Endothelial cell of umbilical vein (primary cell): ENCODE data around the gene SMIM7. TPM values are rescaled to one million over a fixed set of nuclear protein-coding genes. Genes with fewer than 3 reads are reported as not detected.

Source experiments
- BruUV-seq: library from RNA; stranded (reverse); fragments of 400-500 nt; replicated peaks from 2 replicates; lab custom pipeline; 2021; lab: Mats Ljungman, UMichigan
- CTCF ChIA-PET: fragments of 300-600, 350-600 bp; sonication (Branson Sonifier 250); formaldehyde crosslinking; loops from one replicate; lab custom pipeline; 2021; ENCODE audit warnings: antibody characterized with exemption, inconsistent platforms; lab: Charles Lee
- POLR2A ChIA-PET: fragments of 300-600, 350-600 bp; sonication (Branson Sonifier 250); formaldehyde crosslinking; loops from one replicate; lab custom pipeline; 2021; ENCODE audit warnings: antibody characterized with exemption, inconsistent platforms; lab: Charles Lee
- DNase-seq: peaks from one replicate; pipeline ENCODE4 v3.0.0-alpha.2; 2011; ENCODE audit warnings: low read depth, low spot score
- FAIRE-seq: peaks from 2 replicates; lab custom pipeline; 2011; peaks lifted over from hg19 to GRCh38; lab: Jason Lieb, UNC
- H2AFZ ChIP-seq: 2 replicates; pipeline ENCODE4 v1.6.0; 2012; ENCODE audit warnings: low read depth, low read length, control low read depth, inconsistent platforms
- H3K27ac ChIP-seq: 2 replicates; pipeline ENCODE4 v1.5.1; 2011; ENCODE audit warnings: low read depth, mild to moderate bottlenecking, control low read depth, low read length, moderate library complexity; ENCODE audit not compliant: insufficient read depth
- H3K27me3 ChIP-seq, 2 experiments: 2 replicates each; pipeline versions ENCODE4 v1.6.0 to v1.6.1; 2011; ENCODE audit warnings: low read length in 2 of 2, mixed read lengths in 1 of 2; ENCODE audit not compliant: control insufficient read depth in 2 of 2, insufficient read depth in 2 of 2
- H3K36me3 ChIP-seq, 2 experiments: 2 replicates in 1 of 2; 3 replicates in 1 of 2; pipeline ENCODE4 v1.5.1; 2011; ENCODE audit warnings: low read length in 2 of 2, mild to moderate bottlenecking in 1 of 2, moderate library complexity in 1 of 2; ENCODE audit not compliant: control insufficient read depth in 2 of 2, insufficient read depth in 2 of 2; ENCODE audit errors: extremely low read depth in 1 of 2
- H3K4me1 ChIP-seq: 3 replicates; pipeline ENCODE4 v1.5.1; 2011; ENCODE audit warnings: mild to moderate bottlenecking, low read length; ENCODE audit not compliant: control insufficient read depth, insufficient read depth; ENCODE audit errors: extremely low read depth
- H3K4me2 ChIP-seq: 2 replicates; pipeline ENCODE4 v1.6.1; 2011; ENCODE audit warnings: low read length, control low read depth, mixed read lengths; ENCODE audit not compliant: insufficient read depth
- H3K4me3 ChIP-seq, 3 experiments: fragments of 200-600 bp in 1 of 3; sonication (generic), shearing (Covaris generic) in 1 of 3; replicated peaks in 1 of 3; 2 replicates each; pipeline ENCODE4 v1.5.1; 2011 to 2016; ENCODE audit warnings: control low read depth in 3 of 3, low read length in 3 of 3, mild to moderate bottlenecking in 2 of 3, inconsistent platforms in 1 of 3, low read depth in 1 of 3, moderate library complexity in 1 of 3; ENCODE audit not compliant: insufficient read depth in 1 of 3
- H3K79me2 ChIP-seq: 2 replicates; pipeline ENCODE4 v1.6.0; 2012; ENCODE audit warnings: low read length, inconsistent platforms; ENCODE audit not compliant: control insufficient read depth, insufficient read depth
- H3K9ac ChIP-seq: replicated peaks from 2 replicates; pipeline ENCODE3; 2011; ENCODE audit warnings: low read length, control low read depth; ENCODE audit not compliant: insufficient read depth; ENCODE audit errors: extremely low read depth
- H3K9me1 ChIP-seq: replicated peaks from 3 replicates; pipeline ENCODE4 v1.6.0; 2011; ENCODE audit warnings: mild to moderate bottlenecking, low read length; ENCODE audit not compliant: control insufficient read depth, insufficient read depth; ENCODE audit errors: extremely low read depth
- H3K9me3 ChIP-seq: replicated peaks from 2 replicates; pipeline ENCODE4 v1.5.1; 2012; ENCODE audit warnings: low read length, inconsistent platforms; ENCODE audit not compliant: control insufficient read depth, insufficient read depth
- H4K20me1 ChIP-seq: replicated peaks from 2 replicates; pipeline ENCODE3; 2011; ENCODE audit warnings: mild to moderate bottlenecking, low read length; ENCODE audit not compliant: control insufficient read depth, insufficient read depth; ENCODE audit errors: extremely low read depth
- EZH2 ChIP-seq: IDR thresholded peaks from 2 replicates; pipeline ENCODE4 v1.6.1; 2012; ENCODE audit warnings: borderline replicate concordance, low read depth, mild to moderate bottlenecking, moderate library complexity, low read length, inconsistent platforms; ENCODE audit not compliant: severe bottlenecking
- FOS ChIP-seq: IDR thresholded peaks from 2 replicates; pipeline ENCODE4 v1.6.1; 2011; ENCODE audit warnings: mild to moderate bottlenecking, low read length, moderate library complexity, borderline replicate concordance; ENCODE audit not compliant: insufficient read depth
- GATA2 ChIP-seq: IDR thresholded peaks from 2 replicates; pipeline ENCODE4 v1.7.0; 2011; ENCODE audit warnings: low read depth, mild to moderate bottlenecking, moderate library complexity, mixed read lengths, low read length; ENCODE audit not compliant: insufficient read length, insufficient read depth
- JUN ChIP-seq: IDR thresholded peaks from 2 replicates; pipeline ENCODE4 v1.6.1; 2011; ENCODE audit warnings: borderline replicate concordance, low read depth; ENCODE audit not compliant: insufficient read length, insufficient read depth
- MYC ChIP-seq: IDR thresholded peaks from one replicate; pipeline ENCODE4 v1.6.1; 2011; ENCODE audit warnings: mild to moderate bottlenecking, low read depth, low read length
- POLR2A ChIP-seq: IDR thresholded peaks from 2 replicates; pipeline ENCODE4 v1.6.1; 2012; ENCODE audit warnings: low read depth, mild to moderate bottlenecking, control low read depth, low read length
- POLR2AphosphoS5 ChIP-seq: IDR thresholded peaks from 2 replicates; pipeline ENCODE4 v1.6.1; 2012; ENCODE audit warnings: low read depth, mild to moderate bottlenecking, control low read depth, low read length, moderate library complexity; ENCODE audit not compliant: insufficient read depth
- dilution Hi-C: fragments of 300-500 bp; cut with MboI; formaldehyde crosslinking; loops from one replicate; pipeline ENCODE4 v1.15.0; 2019; ENCODE audit warnings: low sequenced_read_pairs; ENCODE audit not compliant: extremely low pct_ligation_motif_present
- intact Hi-C: fragments of 100-400 bp; cut with micrococcal nuclease; formaldehyde crosslinking; loops from one replicate; pipeline ENCODE4 v1.10.0; 2022
- polyA plus RNA-seq, 4 experiments: library from polyadenylated mRNA; depleted of rRNA in 3 of 4; stranded (reverse) in 3 of 4; unstranded in 1 of 4; fragments of >200 nt; gene quantifications; 2 replicates each; pipeline versions ENCODE4 v1.2.1 to v1.2.3, GENCODE V29; 2011 to 2012; ENCODE audit warnings: missing spikeins in 1 of 4
- total RNA-seq: library from RNA; stranded (reverse); gene quantifications from 2 replicates; pipeline ENCODE4 v1.2.3, GENCODE V29; 2021
- TF ChIP-seq, protein P1 (sequence below): IDR thresholded peaks from 2 replicates; pipeline ENCODE4 v1.6.1; 2011; ENCODE audit not compliant: insufficient read depth, insufficient read length
- TF ChIP-seq, protein P2 (sequence below), 2 donors: IDR thresholded peaks; 1 replicate in 1 of 2; 2 replicates in 1 of 2; pipeline ENCODE4 v1.5.1; 2011; ENCODE audit warnings: low read length in 2 of 2, mild to moderate bottlenecking in 2 of 2, moderate library complexity in 2 of 2, control low read depth in 1 of 2, inconsistent platforms in 1 of 2, low read depth in 1 of 2; ENCODE audit not compliant: insufficient read depth in 1 of 2; ENCODE audit errors: extremely low read depth in 1 of 2

Gene SMIM7
- total and polyA plus RNA-seq, 2 donors (not counting 3 experiments of a cell fraction or from before 2014, with no cell fraction given), result 51.1 to 62.0 TPM

DNA sequence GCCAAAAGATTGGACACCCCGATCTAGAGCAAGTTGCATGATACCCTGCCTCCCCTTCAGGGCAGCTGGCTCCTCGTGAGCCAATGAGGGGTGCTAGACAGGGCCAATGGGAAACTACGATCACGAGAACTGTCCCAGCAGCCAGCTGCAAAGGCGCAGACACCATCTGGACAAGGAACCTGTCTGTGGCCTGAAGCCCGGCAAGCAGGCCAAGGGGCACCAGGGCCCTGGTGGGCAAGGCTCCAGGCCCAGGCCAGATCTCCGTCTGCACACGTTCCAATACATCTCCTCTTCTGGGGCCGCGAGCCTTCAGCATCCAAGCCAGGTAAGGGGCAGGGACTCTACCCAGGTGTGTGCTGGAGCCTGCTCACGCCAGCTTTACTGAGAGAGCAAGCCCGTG is 52.1 kb downstream of the SMIM7 start:
- TF ChIP-seq EZH2, result no peak
- TF ChIP-seq POLR2AphosphoS5, result no peak
- TF ChIP-seq JUN, result no peak
- no peak for TF ChIP-seq POLR2A
- TF ChIP-seq, protein P1, sequence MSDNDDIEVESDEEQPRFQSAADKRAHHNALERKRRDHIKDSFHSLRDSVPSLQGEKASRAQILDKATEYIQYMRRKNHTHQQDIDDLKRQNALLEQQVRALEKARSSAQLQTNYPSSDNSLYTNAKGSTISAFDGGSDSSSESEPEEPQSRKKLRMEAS, result no peak
- TF ChIP-seq, protein P2, sequence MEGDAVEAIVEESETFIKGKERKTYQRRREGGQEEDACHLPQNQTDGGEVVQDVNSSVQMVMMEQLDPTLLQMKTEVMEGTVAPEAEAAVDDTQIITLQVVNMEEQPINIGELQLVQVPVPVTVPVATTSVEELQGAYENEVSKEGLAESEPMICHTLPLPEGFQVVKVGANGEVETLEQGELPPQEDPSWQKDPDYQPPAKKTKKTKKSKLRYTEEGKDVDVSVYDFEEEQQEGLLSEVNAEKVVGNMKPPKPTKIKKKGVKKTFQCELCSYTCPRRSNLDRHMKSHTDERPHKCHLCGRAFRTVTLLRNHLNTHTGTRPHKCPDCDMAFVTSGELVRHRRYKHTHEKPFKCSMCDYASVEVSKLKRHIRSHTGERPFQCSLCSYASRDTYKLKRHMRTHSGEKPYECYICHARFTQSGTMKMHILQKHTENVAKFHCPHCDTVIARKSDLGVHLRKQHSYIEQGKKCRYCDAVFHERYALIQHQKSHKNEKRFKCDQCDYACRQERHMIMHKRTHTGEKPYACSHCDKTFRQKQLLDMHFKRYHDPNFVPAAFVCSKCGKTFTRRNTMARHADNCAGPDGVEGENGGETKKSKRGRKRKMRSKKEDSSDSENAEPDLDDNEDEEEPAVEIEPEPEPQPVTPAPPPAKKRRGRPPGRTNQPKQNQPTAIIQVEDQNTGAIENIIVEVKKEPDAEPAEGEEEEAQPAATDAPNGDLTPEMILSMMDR (IDR thresholded peaks at IDR 0.05; ENCODE audit: extremely low read depth in 1 of 2, insufficient read depth in 1 of 2, low read depth in 1 of 2, low read length in 2 of 2), result no peak
- TF ChIP-seq GATA2, result no peak
- no peak for TF ChIP-seq FOS
- TF ChIP-seq MYC, result no peak
- no peak overlapping the region for H2AFZ ChIP-seq
- H3K36me3 ChIP-seq, result no peaks in the 10 kb centered on the region
- ChIA-PET CTCF (interaction anchor here (2.0 kb wide), 1 partner anchor 20 kb away, joined by 6 read pairs; no protein-coding TSS in a partner anchor), POLR2A (no interaction called here)
- no peak overlapping the region for H3K9ac ChIP-seq
- intact Hi-C loops, result no loop called here
- H3K4me3 ChIP-seq, result no peak overlapping the region
- no peak overlapping the region for H3K4me2 ChIP-seq
- no peak overlapping the region for H3K27ac ChIP-seq
- no peaks in the 10 kb centered on the region for H3K27me3 ChIP-seq
- peaks cover 4% of the 10 kb centered on the region for H3K4me1 ChIP-seq
- peaks cover 4% of the 10 kb centered on the region for H4K20me1 ChIP-seq
- peaks cover 89% of the 10 kb centered on the region for H3K79me2 ChIP-seq
- no peaks in the 10 kb centered on the region for H3K9me1 ChIP-seq
- no peaks in the 10 kb centered on the region for H3K9me3 ChIP-seq
- no peak for DNase-seq
- no peak for FAIRE-seq
- BruUV-seq, result no TSS peak
- dilution Hi-C loops, result no loop called here
